ENCODE data around the gene DLG2. TPM values are rescaled to one million over a fixed set of nuclear protein-coding genes. Genes with fewer than 3 reads are reported as not detected.

DLG2 gene
- total and polyA plus RNA-seq, 2 of the 8 experiments (the other 6 are each of a cell fraction or from before 2014, with no cell fraction given) = 1.7 to 14.3 TPM

- no peak overlapping the region for H3K4me2 ChIP-seq (ENCODE audit: insufficient read depth in 1 of 2, low read depth in 2 of 2, low read length in 2 of 2)
- FAIRE-seq (no peak), DNase-seq (ENCODE audit: low read depth in 1 of 2, low spot score in 2 of 2) (no peak)
- H4K8ac ChIP-seq (ENCODE audit: extremely low read depth, insufficient read depth, low read length) = no peak overlapping the region
- no peak overlapping the region for H2BK15ac ChIP-seq (ENCODE audit: low read length)
- no peaks in the 10 kb centered on the region for H3K9me3 ChIP-seq (ENCODE audit: insufficient read depth in 2 of 2, low read depth in 1 of 2, low read length in 1 of 2)
- no peak overlapping the region for H2BK5ac ChIP-seq (ENCODE audit: low read depth, low read length)
- no peaks in the 10 kb centered on the region for H3K27me3 ChIP-seq (replicated peaks in 1 of 4; ENCODE audit: control insufficient read depth in 3 of 4, extremely low read depth in 1 of 4, insufficient read depth in 3 of 4, low read length in 3 of 4)
- no peaks in the 10 kb centered on the region for H3K79me1 ChIP-seq (ENCODE audit: low read depth, low read length)
- POLR2A ChIA-PET (ENCODE audit: partially characterized antibody) = no interaction called here
- no peak overlapping the region for H2AFZ ChIP-seq (ENCODE audit: low read length)
- no peak overlapping the region for H3K56ac ChIP-seq (replicated peaks; ENCODE audit: insufficient read length, low read depth, low read length)
- no peak overlapping the region for H2BK120ac ChIP-seq (replicated peaks; ENCODE audit: low read depth, low read length)
- no peak overlapping the region for H3K27ac ChIP-seq (ENCODE audit: low read depth, low read length)
- H3K4me1 ChIP-seq (replicated peaks in 1 of 4; ENCODE audit: control insufficient read depth in 3 of 4, insufficient read depth in 4 of 4, low read length in 3 of 4) = no peaks in the 10 kb centered on the region
- H3K79me2 ChIP-seq (ENCODE audit: control insufficient read depth in 1 of 2, insufficient read depth in 2 of 2, low read length in 2 of 2) = no peaks in the 10 kb centered on the region
- no peaks in the 10 kb centered on the region; a peak in 1 of 8 replicates for H3K36me3 ChIP-seq (ENCODE audit: control insufficient read depth in 2 of 4, insufficient read depth in 4 of 4, low read length in 3 of 4)
- TF ChIP-seq TAF1 (IDR thresholded peaks at IDR 0.05; ENCODE audit: low read depth, low read length) (no peak), CHD2 (IDR thresholded peaks at IDR 0.05; ENCODE audit: low read length) (no peak), SP4 (IDR thresholded peaks at IDR 0.05; ENCODE audit: low read length) (no peak), POLR2AphosphoS5 (IDR thresholded peaks at IDR 0.05; ENCODE audit: low read depth, low read length) (no peak)
- no peak overlapping the region for H4K5ac ChIP-seq (ENCODE audit: insufficient read length, low read depth, low read length)
- H4K20me1 ChIP-seq (replicated peaks in 1 of 2; ENCODE audit: control insufficient read depth in 1 of 2, insufficient read depth in 2 of 2, low read length in 2 of 2) = no peaks in the 10 kb centered on the region
- no peak overlapping the region for H2BK20ac ChIP-seq (ENCODE audit: low read length)
- H3K9ac ChIP-seq (replicated peaks in 1 of 4; ENCODE audit: extremely low read depth in 1 of 4, low read depth in 3 of 4, low read length in 3 of 4) = no peak overlapping the region
- no peak overlapping the region for H2AK5ac ChIP-seq (ENCODE audit: low read depth, low read length)
- no peak overlapping the region for H3K4me3 ChIP-seq (ENCODE audit: extremely low read depth in 1 of 4, insufficient read depth in 2 of 4, low read depth in 3 of 4, low read length in 4 of 4)
- H2BK12ac ChIP-seq (ENCODE audit: low read depth, low read length) = no peak overlapping the region
- no peak overlapping the region for H3K4ac ChIP-seq (replicated peaks; ENCODE audit: insufficient read length, low read depth, low read length)
- CTCF ChIA-PET (ENCODE audit: partially characterized antibody) = interaction anchor here (1.3 to 2.5 kb wide), 2 partner anchors 14 to 347 kb away, joined by 3 to 8 read pairs; no protein-coding TSS in a partner anchor
- H3K14ac ChIP-seq (ENCODE audit: insufficient read length) = no peak overlapping the region
- no peak overlapping the region for H3K18ac ChIP-seq (ENCODE audit: extremely low read depth, low read length)
- no peak overlapping the region for H3K23ac ChIP-seq (ENCODE audit: insufficient read length)
- H4K91ac ChIP-seq (replicated peaks; ENCODE audit: insufficient read length, low read length) = no peak overlapping the region
- no peaks in the 10 kb centered on the region; the same call in 1 of the 2 replicates for H3K23me2 ChIP-seq (ENCODE audit: low read depth, low read length)
These were observed 1984.6 kb downstream of the DLG2 start for GRCh38 chr11:83642500-83642899.
